ENCODE data around the gene SDC1.

DNA sequence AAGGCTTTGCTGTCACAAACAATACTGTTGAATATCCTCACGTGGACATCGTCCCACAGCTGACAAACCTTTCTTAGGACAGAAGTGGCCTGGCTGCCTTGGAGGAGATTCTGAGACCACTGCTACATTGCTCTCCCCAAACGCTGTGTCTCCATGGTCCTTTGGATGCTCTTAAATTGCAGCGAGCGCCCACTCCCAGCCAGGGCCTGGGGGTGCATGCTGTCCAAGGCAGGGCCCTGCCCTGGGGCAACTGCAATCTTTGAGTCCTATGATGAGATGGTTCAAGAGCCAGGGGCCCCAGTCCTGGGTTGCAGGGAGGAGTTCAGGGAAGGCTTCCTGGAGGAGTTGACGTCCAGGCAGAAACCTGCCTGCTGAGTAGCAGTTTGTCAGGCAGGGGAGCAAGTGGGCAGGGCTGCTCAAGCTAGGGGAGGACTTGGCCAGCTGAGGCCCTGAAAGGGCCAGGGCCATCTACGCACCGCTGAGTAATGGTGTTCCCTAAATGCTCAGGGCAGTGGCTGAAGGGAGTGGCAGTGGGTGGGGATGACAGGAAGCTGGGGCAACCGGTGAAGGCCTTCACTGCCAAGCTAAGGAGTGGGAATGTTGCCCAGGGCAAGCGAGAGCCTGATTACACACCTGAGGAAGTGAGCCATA lies 10.8 kb upstream of the SDC1 start:
- TF ChIP-seq, protein P1, sequence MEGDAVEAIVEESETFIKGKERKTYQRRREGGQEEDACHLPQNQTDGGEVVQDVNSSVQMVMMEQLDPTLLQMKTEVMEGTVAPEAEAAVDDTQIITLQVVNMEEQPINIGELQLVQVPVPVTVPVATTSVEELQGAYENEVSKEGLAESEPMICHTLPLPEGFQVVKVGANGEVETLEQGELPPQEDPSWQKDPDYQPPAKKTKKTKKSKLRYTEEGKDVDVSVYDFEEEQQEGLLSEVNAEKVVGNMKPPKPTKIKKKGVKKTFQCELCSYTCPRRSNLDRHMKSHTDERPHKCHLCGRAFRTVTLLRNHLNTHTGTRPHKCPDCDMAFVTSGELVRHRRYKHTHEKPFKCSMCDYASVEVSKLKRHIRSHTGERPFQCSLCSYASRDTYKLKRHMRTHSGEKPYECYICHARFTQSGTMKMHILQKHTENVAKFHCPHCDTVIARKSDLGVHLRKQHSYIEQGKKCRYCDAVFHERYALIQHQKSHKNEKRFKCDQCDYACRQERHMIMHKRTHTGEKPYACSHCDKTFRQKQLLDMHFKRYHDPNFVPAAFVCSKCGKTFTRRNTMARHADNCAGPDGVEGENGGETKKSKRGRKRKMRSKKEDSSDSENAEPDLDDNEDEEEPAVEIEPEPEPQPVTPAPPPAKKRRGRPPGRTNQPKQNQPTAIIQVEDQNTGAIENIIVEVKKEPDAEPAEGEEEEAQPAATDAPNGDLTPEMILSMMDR (IDR thresholded peaks at IDR 0.05): no peak
- TF ChIP-seq ZFX (IDR thresholded peaks at IDR 0.05; ENCODE audit: borderline replicate concordance): no peak

All from 22Rv1 (cell line).